ENCODE measurements around the gene CHST11. TPM values are rescaled to one million over a fixed set of nuclear protein-coding genes. Genes with fewer than 3 reads are reported as not detected.
A peak's percentile ranks its signal among the peaks of the same experiment; 100 is the strongest.

Gene CHST11
- total and polyA plus RNA-seq, 2 of the 4 experiments (the other 2 are of a cell fraction), result 1.4 to 2.7 TPM

- H3K79me1 ChIP-seq (ENCODE audit: low read depth in 1 of 2, low read length in 2 of 2), result no peaks in the 10 kb centered on the region
- H2AK5ac ChIP-seq (ENCODE audit: low read depth, low read length), result no peak overlapping the region
- H3K23ac ChIP-seq (ENCODE audit: low read depth, low read length), result peak overlapping the region; percentile 40; the same call in 1 of the 2 replicates
- peak overlapping the region; percentile 79 for H2AFZ ChIP-seq (replicated peaks; ENCODE audit: low read length, poor library complexity)
- no peak overlapping the region for H2BK20ac ChIP-seq (ENCODE audit: low read depth, low read length)
- H4K91ac ChIP-seq (ENCODE audit: insufficient read depth, low read depth, low read length), result no peak overlapping the region
- H3K4me2 ChIP-seq (ENCODE audit: low read depth, low read length), result peak overlapping the region; percentile 56; the same call in 1 of the 2 replicates
- peak overlapping the region in 1 of 2 experiments; percentile 13; a peak in 2 of 4 replicates for H4K8ac ChIP-seq (ENCODE audit: low read depth in 2 of 2, low read length in 2 of 2)
- no peak overlapping the region for H3K4ac ChIP-seq (ENCODE audit: low read depth, low read length)
- H2BK120ac ChIP-seq (ENCODE audit: low read depth, low read length), result 0 out of 2 replicates have a peak overlapping the region, but pooled peaks have one; percentile 11
- ATAC-seq (ENCODE audit: low read depth), result peak; percentile 64
- CTCF ChIA-PET, result interaction anchor here (0.6 to 0.8 kb wide), 2 partner anchors 117 to 339 kb away, joined by 3 to 5 read pairs; no protein-coding TSS in a partner anchor
- in situ Hi-C loops (cut with MboI; ENCODE audit: low sequenced_read_pairs), result no loop called here
- H3K14ac ChIP-seq (replicated peaks; ENCODE audit: low read depth, low read length), result no peak overlapping the region
- peaks cover 13% of the 10 kb centered on the region for H3K27me3 ChIP-seq (ENCODE audit: control insufficient read depth, insufficient read depth, low read length)
- dilution Hi-C loops (cut with HindIII; ENCODE audit: low sequenced_read_pairs, unreplicated experiment), result no loop called here
- BruUV-seq (replicated peaks), result no TSS peak
- POLR2A ChIA-PET (ENCODE audit: unreplicated experiment), result no interaction called here
- no peaks in the 10 kb centered on the region for H3K36me3 ChIP-seq (ENCODE audit: control insufficient read depth, insufficient read depth, low read length)
- H3K9me1 ChIP-seq (ENCODE audit: insufficient read depth, low read length), result peaks cover 4% of the 10 kb centered on the region; the same call in 1 of the 2 replicates
- no peak overlapping the region for H3K56ac ChIP-seq (ENCODE audit: extremely low read depth, insufficient read depth, low read length)
- no peak overlapping the region for H3K9ac ChIP-seq (ENCODE audit: low read depth, low read length)
- no peak overlapping the region for H2BK15ac ChIP-seq (ENCODE audit: low read depth, low read length)
- no peak overlapping the region for H2AK9ac ChIP-seq (replicated peaks; ENCODE audit: low read depth, low read length, poor library complexity)
- H4K5ac ChIP-seq (ENCODE audit: low read depth, low read length), result no peak overlapping the region
- no peak for TF ChIP-seq CEBPB (IDR thresholded peaks at IDR 0.05; ENCODE audit: low read depth, low read length)
- no peak for TF ChIP-seq MAZ (IDR thresholded peaks at IDR 0.05; ENCODE audit: borderline replicate concordance, low read depth, low read length)
- TF ChIP-seq MXI1 (IDR thresholded peaks at IDR 0.05; ENCODE audit: borderline replicate concordance, low read depth, low read length), result no peak
- TF ChIP-seq USF2 (IDR thresholded peaks at IDR 0.05; ENCODE audit: low read depth, low read length), result no peak
- intact Hi-C loops (cut with micrococcal nuclease), result no loop called here
- DNase-seq, result peak; percentile 47
- no peak overlapping the region for H3K27ac ChIP-seq (ENCODE audit: insufficient read depth, low read length)
- no peaks in the 10 kb centered on the region for H3K9me3 ChIP-seq (ENCODE audit: control insufficient read depth, insufficient read depth, low read length)
- WGBS, 2 experiments (ENCODE audit: extremely low coverage in 2 of 2, insufficient read length in 1 of 2), result 12% methylated on average over 8 of the region's 29 CpGs; no CpG with 5 or more reads in 1 of the 2 experiments
- no peak overlapping the region for H2BK5ac ChIP-seq (ENCODE audit: low read depth, low read length, poor library complexity, severe bottlenecking)
- no peak overlapping the region for H3K4me3 ChIP-seq (ENCODE audit: insufficient read depth, low read depth, low read length)
- peaks cover 3% of the 10 kb centered on the region; the same call in 1 of the 2 replicates for H3K4me1 ChIP-seq (ENCODE audit: control insufficient read depth, insufficient read depth, low read length)
- H3K18ac ChIP-seq (ENCODE audit: low read depth, low read length), result no peak overlapping the region
- no peaks in the 10 kb centered on the region for H4K20me1 ChIP-seq (ENCODE audit: insufficient read depth, low read length)
Measured at GRCh38 chr12:104720339-104721038, 263.7 kb downstream of the CHST11 start.
